HG03378 (cell line): ENCODE data around the gene IQGAP2.
"Not testable (repeated sequence)": the region's sequence is repeated elsewhere in the genome, so short reads cannot be mapped to it uniquely, and the experiment has no call there.

Experiments used
- ATAC-seq: cut with Tn5 transposase; IDR thresholded peaks from one replicate; pipeline ENCODE4 v1.9.1; 2021; ENCODE audit warnings: mild to moderate bottlenecking, moderate library complexity; ENCODE audit not compliant: unreplicated experiment

Gene IQGAP2

DNA sequence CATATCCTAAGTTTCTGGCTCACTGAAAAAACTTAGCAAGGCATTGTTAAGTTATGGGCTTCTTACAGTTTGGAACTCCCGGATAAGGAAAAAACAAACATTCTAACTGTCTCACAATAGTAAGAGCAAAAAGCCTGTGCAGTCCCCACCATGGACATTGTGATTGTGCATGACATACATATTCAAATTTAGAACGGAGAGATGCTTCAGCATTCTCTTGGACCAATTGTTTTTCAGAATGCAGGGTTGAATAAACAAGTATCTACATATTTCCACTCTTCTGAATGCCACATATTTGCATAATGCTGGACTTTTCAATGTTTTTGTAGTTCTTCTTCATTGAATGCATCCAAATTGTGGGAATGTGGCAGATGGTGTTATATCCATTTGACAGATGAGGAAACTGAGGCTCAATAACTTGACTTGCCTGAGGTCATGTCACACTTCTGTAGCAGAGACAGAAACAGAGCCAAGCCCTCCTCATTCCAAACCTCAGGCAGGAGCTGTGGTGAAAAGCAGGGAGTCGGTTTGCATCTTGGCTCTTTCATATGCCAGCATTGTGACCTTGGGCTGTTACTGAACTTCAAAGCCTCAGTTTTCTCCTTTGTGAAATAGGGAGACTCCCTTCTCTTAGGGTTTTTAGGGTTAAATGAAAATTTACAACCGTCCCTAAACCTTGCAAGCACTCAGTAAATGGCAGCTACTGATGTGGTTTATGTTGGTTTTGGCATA is 95.1 kb downstream of the IQGAP2 start:
- ATAC-seq: no peak

DNA sequence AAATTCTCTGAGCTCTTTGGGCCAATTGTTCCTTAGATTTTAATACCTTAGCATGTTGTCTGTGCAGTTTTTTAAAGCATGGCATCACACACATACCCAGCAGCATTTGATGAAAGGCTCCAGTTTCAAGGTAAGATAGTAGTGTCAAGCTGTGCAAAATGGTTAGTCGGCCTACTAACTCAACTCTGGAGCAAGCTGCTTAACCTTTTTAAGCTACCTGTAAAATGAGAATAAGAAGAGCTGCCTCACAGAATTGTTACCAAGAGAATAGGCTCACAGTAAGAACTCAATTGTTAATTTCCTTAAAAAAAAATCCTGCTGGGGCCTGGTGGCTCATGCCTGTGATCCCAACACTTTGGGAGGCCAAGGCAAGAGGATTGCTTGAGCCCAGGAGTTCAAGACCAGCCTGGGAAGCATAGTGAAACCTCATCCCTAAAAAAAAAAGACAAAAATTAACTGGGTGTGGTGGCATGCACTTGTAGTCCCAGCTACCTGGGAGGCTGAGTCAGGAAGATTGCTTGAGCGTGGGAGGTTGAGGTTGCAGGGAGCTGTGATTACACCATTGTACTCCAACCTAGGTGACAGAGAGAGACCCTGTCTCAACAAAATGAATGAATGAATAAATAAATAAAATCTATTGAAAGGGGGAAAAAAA is 96.5 kb downstream of the IQGAP2 start:
- no peak for ATAC-seq

DNA sequence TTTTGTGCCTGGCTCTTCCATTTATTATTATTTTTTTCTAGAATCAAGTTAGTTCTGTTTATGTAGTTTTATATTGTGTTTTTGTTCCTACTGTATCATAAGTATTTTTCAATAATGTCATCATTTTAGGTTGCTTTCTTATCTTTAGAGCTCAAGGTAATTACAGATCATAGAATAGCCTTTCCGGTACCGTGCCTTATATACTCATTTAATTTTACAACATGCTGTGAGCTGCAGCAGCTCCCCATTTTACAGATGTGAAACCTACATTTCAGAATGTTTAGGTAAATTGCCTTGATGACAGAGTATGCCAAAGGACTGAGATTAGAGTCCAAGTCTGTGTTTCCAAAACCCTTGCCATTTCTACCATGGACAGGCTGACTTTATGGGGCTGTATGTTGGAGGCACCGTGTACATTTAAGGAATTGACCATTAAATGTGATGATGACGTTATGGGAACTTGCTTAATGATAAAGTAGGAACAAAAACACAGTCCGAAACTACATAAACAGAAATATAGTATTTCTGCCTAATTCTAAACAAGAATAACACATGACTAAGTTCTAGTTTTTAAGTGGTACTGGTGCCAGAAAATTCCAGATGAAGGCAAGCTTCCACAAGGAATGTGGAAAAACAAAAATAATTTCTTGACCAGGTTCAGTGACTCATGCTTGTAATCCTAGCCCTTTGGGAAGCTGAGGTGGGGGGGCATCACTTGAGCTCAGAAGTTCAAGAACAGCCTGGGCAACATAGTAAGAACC is 97.7 kb downstream of the IQGAP2 start:
- ATAC-seq: no peak

DNA sequence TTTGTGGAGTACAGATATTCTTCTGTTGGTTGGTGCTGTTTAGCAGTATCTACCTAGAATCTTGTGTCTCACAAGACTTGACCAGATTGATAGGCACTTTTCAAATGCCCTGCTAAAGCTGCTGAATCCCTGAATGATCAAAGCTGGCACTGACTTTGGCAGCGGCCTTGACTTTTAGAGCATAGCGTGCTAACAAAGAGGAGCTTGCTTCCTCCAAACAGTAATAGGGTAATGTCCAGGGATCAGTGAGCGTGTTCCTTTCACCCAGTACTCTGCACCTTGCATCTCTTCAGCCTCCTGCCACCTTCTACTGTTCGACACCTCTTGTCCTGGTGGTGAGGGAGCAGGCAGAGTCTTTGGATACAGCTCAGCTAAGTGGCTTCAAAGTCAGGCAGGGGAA is 100.8 kb downstream of the IQGAP2 start:
- no peak for ATAC-seq

DNA sequence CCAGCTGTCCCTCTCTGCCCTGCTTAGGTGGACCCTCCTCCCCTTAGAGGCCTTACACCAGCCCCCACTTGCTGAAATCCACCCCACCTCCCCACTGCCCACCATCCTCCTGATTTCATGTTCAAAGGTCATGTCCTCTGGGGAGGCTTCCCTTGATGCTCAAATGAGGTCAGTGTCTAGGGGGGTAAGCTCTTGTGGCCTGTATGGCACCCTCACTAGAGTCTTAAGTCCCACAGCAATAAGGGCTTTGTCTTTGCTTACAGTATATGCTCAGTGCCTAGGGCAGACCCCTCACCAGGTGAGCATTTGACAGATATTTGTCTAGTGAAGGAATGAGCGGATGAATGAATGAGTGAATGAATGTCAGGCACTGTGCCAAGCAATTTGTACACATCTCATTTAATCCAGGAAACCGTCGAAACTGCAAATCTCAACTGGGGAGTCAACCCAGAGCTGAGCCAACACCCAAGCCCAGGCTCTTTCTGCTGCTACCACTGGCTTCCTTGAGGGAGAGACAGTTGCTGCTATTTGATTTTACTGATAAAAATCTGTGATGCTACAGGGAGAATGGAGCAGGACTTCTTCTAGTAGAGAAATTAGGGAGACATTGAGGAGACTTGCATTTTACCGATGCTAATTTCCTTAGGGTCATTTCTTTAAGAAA is 101.9 kb downstream of the IQGAP2 start:
- no peak for ATAC-seq

DNA sequence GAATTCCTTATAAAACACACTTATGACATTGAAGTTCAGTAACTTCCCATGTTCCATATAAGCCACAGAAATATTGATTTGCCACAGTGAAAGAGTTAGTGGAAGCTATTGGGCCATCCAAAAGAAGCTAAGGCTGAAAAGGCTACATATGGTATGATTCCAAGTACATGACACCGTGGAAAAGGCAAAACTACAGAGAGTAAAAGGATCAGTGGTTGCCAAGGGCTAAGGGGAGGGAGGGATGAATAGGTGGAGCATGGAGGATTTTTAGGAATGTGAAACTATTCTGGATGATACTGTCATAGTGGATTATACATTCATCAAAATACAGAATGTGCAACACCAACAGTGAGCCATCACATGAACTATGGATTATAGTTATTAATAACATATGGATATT is 110.4 kb downstream of the IQGAP2 start:
- no peak for ATAC-seq

DNA sequence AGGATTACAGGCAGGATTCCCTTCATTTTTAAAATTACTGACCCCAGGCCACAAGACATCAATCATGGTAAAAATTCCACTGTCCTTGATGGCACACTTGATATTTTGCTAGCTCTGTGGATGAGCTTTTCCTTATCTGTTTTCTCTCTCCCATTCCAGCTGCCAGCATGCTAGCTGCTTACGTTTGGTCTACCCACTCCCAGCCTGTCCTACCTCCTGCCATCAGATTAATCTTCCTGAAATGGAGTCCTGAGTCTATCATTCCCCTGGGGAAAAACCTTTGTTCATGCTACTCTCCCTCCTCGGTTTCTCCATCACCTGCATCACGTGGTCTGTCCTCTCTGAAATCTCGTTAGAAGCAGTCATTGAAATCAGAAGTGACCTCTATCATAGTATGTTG is 111.2 kb downstream of the IQGAP2 start:
- no peak for ATAC-seq

DNA sequence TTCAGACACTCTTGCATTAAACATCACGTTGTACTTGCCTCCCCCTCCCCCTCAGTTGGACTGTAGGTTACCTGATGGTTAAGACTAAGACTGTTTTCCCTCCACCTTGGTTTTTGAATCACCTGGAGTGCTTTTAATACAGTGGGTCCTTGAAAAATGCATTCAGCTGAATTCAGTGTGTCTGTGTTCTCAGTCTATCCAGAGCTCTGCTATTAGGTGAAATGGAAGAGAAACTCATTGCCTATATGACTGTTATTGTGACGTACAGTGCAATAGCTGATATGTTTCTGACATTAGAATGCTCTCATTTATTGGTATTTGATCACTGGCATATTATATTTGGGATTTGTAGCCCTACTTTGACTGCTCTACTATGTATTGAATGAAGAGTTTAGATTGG is 111.6 kb downstream of the IQGAP2 start:
- no peak for ATAC-seq

DNA sequence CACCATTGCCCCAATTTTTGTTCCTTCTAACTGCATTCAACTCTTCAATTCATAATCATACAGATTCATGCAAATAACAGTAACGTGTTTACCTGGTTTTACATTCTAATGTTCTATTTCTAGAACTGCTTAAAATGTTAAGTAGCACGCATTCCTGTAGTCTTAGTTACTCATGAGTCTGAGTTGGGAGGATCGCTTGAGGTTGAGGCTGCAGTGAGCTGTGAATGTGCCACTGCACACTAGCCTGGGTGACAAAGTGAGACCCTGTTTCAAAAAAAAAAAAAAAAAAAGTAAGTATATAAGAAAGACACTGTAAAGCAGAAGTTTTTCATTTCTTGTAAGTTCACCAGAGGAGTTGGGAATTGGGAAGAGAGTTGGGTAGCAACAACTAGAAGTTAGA is 114.2 kb downstream of the IQGAP2 start:
- no peak for ATAC-seq

DNA sequence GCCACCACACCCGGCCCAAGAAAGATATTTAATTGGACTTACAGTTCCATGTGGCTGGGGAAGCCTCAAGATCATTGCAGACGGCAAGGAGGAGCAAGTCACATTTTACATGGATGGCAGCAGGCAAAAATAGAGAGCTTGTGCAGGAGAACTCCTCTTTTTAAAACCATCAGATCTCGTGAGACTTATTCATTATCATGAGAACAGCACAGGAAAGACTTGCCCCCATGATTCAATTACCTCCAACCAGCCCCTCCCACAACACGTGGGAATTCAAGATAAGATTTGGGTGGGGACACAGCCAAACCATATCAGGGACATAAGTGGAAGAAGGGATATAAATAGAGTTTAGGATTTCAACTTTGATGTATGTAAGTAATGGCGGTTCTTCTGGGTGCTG is 115.2 kb downstream of the IQGAP2 start:
- not testable (repeated sequence) for ATAC-seq

DNA sequence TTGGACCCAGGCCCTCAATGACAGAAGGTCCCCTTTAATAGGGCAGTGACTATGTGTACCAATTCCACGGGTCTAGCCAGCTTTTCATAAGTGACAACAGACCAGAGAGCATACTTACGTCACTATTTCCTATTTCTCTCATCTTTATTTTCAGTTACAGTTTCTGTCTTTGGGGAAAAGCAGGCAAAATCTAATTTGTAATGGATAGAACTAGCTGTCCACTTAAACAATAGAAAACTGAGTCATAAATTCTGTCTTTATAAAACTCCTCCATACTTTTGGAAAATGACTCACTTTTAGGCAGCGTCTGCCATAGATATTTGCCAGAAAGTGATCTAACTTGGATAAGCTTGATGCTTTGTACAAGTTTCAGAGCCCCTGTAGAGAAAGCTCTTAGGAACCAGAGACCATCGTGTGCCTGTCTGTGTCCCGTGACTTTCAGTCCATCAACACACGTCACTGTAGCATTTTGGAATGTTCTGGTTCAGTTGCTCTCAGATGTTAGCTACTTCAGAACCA is 118.2 kb downstream of the IQGAP2 start:
- peak; percentile 79 for ATAC-seq

DNA sequence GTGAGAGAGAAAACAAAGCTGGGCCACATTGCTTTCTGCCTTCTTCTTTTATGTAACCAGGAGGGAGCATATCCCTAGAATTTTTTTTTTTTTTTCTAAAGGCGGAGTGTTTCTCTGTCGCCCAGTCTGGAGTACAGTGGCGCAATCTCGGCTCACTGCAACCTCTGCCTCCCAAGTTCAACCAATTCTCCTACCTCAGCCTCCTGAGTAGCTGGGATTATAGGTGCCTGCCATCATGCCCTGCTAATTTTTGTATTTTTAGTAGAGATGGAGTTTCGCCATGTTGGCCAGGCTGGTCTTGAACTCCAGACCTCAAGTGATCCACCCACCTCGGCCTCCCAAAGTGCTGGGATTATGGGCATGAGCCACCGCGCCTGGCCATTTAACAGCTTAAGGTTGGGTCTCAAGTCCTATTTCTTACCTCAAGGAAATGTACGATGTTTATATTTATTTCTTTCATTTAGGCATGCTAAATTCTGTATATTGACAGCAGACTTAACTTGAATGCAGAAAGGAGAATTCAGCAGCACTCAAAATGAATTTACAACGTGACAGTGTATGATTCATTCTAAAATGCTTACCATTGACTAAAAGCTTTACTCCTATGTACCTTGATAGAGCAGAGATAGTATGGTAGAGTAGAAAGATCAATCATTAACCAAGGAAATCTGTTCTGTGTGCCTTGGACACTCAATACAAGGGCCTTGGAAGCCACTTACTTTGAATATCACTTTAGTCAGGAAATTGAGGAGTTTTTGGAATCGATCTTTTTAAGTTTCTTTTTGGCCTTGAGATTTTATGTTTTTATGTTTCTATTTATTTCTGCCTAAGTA is 119.2 kb downstream of the IQGAP2 start:
- no peak for ATAC-seq

DNA sequence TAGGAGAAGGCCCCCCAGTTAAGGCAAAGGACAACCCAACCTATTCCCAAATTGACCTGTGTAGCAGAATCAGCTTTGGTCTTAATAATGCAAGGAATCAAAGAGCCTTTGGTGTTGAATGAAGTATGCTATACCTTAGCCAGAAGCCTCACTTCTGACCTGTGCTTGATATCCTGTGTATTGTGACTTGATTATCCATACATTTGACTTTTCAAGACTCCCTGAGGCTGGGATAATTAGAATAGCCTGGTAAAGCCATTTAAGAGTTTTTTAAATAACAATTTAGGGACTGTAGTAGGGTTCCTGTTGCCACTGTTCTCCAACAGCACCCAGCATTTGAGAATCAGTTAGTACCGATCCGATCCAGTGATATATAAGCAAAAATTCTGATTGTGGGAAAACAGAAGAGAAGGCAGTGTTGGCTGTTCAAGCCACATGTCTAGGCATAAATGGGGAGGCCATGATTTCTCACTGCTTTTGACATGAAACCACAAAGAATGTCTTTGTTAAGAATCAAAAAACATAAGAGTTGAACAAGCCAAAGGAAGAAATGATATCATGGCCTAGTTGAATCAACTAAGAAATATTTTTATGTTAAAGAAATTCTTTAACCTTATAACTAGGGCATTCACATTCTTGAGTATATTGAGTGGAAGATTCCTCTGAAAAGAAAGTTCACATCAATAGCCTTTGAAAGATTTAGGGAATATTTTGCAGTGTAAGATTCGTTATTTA is 121.2 kb downstream of the IQGAP2 start:
- no peak for ATAC-seq

DNA sequence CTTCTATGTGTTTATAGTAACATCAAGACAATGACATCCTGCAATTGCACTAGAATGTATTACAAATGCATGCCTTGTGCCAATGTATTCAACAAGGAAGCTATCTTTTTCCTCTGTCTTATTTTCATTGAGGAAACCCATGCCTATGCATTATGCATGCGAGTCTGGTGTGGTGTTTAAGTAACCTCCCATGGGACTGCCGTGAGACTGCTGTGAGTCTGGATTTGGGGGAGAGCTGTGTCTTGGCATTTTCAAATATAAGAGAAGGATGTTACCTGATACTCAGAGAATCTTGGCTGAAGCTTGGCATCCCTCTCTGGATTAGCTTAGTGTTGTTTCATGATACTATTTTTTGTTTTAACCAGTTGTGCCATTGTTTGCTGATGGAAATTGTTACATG is 121.8 kb downstream of the IQGAP2 start:
- ATAC-seq: no peak

DNA sequence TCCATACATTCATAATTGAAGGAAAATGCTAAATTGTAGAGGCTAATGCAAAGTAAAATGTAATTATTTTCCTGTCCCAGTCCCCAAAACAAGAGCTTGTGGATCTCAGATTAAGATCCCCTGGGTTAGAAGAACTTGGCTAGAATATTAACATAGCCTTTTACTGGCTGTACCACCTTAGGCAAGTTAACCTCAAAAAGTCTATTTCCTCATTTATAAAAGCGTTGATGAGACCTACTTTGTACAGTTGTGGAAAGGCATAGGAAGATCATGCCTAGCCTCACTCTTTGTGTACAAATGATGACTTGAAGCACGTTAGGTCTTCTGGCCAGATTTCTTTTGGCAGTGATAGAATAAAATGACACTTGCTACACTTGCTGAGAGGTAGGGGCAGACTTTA is 122.9 kb downstream of the IQGAP2 start:
- ATAC-seq: no peak

DNA sequence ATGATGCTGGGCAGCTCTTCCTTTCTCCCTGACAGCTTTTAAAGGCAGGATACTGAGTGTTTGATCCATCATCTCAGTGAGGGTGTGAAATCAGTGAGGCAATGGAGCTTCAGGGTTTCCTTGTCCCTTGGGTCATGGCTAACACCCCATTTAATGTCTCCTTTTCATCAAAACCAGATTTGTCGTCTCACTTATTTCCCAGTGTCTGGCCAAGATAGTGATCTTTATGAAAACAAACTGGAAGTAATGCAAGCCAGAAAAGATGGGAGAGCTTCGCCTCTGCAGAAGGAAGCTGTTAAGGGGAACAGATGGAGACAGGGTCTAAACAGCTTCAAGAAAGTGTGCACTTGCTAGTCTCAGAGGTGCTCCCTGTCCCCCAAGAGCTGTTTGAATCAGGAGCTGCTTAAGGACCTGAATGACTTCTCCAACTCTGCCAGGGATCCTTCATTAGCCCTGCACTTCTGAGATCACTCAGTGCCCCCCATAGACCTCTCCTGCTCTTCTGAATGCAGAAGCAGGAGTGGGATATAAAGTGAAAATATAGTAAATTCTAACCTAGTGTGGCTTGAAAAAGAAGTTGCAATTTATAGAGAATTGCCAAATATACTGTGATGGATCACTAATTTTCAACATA is 124.0 kb downstream of the IQGAP2 start:
- no peak for ATAC-seq

DNA sequence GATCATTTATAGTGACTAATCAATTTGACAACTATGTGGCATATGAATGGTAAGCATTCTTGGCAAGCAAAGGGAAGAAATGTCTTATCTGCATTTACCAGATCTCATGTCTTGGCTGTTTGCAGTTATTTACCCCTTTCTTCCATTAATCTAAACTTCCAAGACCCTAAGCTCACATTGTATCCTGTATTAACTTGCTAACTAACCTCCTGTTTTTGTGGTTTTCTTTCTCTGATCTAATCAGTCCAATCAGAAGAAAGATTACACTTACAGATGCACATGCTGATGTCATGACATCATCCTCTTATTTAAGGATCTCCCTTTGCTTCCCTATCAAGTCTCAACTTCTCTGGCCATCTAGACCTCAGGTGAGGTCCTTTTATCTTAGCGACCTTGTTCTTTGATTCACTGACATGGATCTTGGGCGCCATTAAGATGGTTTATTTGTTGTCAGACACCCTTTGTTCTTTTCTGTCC is 124.6 kb downstream of the IQGAP2 start:
- no peak for ATAC-seq

DNA sequence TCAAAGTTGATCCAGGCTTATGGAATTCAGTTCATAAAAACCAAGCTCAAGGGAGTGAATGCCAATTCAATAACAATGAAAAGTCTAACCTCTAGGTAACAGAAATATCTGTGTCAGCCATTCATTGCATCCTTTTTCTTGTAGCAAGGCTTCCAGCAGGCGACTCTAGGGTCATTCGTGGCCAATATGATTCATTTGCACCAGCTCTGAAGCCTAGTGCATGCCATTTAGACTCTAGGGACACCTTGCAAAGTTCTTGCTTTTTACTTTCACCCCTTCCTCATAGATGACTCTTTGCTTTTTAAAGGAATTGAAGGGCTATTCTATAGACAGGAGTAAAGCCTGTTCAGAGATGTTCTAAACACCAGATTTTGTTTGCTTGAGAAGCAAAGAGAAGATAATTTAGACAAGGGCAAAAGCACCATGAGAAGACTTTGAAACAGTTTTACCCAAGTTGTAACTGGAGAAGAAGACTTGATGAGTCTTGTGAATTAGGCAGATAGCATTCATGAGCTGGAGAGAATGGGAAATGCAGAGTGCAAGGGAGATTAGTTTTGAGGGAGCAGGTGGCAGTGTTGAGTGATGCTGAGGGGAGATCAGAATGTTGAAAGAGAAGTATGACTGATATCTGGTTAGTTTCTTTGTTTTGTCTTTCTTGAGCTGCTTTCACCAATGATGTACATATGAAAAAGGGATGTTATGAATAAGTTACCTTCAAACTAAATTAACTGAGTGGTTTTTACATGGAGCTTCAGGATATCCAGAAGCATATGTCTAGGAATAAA is 125.7 kb downstream of the IQGAP2 start:
- ATAC-seq: no peak
